CD8-positive, alpha-beta memory T cell (primary cell): Measurements from ENCODE around the gene TRERF1. TPM values are rescaled to one million over a fixed set of nuclear protein-coding genes. Genes with fewer than 3 reads are reported as not detected.

Experiments used
- CTCF ChIA-PET: fragments of 350-600 bp; sonication (Branson Sonifier 250); formaldehyde crosslinking; loops from one replicate; lab custom pipeline; 2021; ENCODE audit warnings: antibody characterized with exemption; lab: Charles Lee
- POLR2A ChIA-PET: fragments of 350-600 bp; sonication (Branson Sonifier 250); formaldehyde crosslinking; loops from one replicate; lab custom pipeline; 2021; ENCODE audit warnings: antibody characterized with exemption; lab: Charles Lee
- DNase-seq, 5 donors: peaks; one replicate each; pipeline versions ENCODE4 v3.0.0 to v3.0.0-alpha.2; 2020 to 2022; ENCODE audit warnings: mixed read lengths in 1 of 5
- H3K27ac ChIP-seq: one replicate; pipeline ENCODE4 v1.7.0; 2013; ENCODE audit warnings: low read depth, mild to moderate bottlenecking, low read length, moderate library complexity
- H3K27me3 ChIP-seq: 2 replicates; pipeline ENCODE4 v1.7.0; 2013; ENCODE audit warnings: low read length, mild to moderate bottlenecking; ENCODE audit not compliant: insufficient read depth, poor library complexity, severe bottlenecking
- H3K36me3 ChIP-seq: 2 replicates; pipeline ENCODE4 v1.7.0; 2013; ENCODE audit warnings: mild to moderate bottlenecking, low read length, moderate library complexity; ENCODE audit not compliant: insufficient read depth
- H3K4me1 ChIP-seq: 2 replicates; pipeline ENCODE4 v1.7.0; 2013; ENCODE audit warnings: mild to moderate bottlenecking, low read length, moderate library complexity; ENCODE audit not compliant: insufficient read depth
- H3K4me3 ChIP-seq: 2 replicates; pipeline ENCODE4 v1.7.0; 2013; ENCODE audit warnings: mild to moderate bottlenecking, low read length
- H3K9me3 ChIP-seq: 2 replicates; pipeline ENCODE4 v1.7.0; 2013; ENCODE audit warnings: mild to moderate bottlenecking, low read length
- H3K27ac Mint-ChIP-seq, 8 donors: one replicate each; pipeline ENCODE4 v1.8.0; 2020 to 2021; ENCODE audit warnings: mixed read lengths in 8 of 8, mild to moderate bottlenecking in 6 of 8, inconsistent platforms in 3 of 8, moderate library complexity in 3 of 8
- H3K27me3 Mint-ChIP-seq, 2 donors: one replicate each; pipeline ENCODE4 v1.8.0; 2020 to 2021; ENCODE audit warnings: mixed read lengths in 2 of 2, mild to moderate bottlenecking in 1 of 2, moderate library complexity in 1 of 2
- H3K36me3 Mint-ChIP-seq, 3 donors: one replicate each; pipeline ENCODE4 v1.8.0; 2020 to 2021; ENCODE audit warnings: mixed read lengths in 3 of 3, inconsistent platforms in 1 of 3, mild to moderate bottlenecking in 1 of 3
- H3K4me1 Mint-ChIP-seq, 3 donors: one replicate each; pipeline ENCODE4 v1.8.0; 2020 to 2021; ENCODE audit warnings: mixed read lengths in 3 of 3, inconsistent platforms in 1 of 3, mild to moderate bottlenecking in 1 of 3
- H3K4me3 Mint-ChIP-seq, 7 donors: one replicate each; pipeline ENCODE4 v1.8.0; 2020 to 2021; ENCODE audit warnings: mixed read lengths in 7 of 7, mild to moderate bottlenecking in 6 of 7, moderate library complexity in 4 of 7, inconsistent platforms in 2 of 7
- H3K9me3 Mint-ChIP-seq, 5 donors: one replicate each; pipeline ENCODE4 v1.8.0; 2020 to 2022; ENCODE audit warnings: mixed read lengths in 5 of 5, mild to moderate bottlenecking in 3 of 5, moderate library complexity in 2 of 5, inconsistent platforms in 1 of 5
- polyA plus RNA-seq: library from polyadenylated mRNA; unstranded; fragments of 300-500 nt; fragmentation: Illumina TruSeq; gene quantifications from one replicate; pipeline ENCODE4 v1.2.3, GENCODE V29; 2021
- total RNA-seq, 2 experiments: library from RNA; stranded (reverse); gene quantifications; one replicate each; pipeline ENCODE4 v1.2.3, GENCODE V29; 2021

Gene TRERF1
- total and polyA plus RNA-seq, 3 experiments from 2014 or later: 10.2 to 10.6 (median 10.3) TPM

DNA sequence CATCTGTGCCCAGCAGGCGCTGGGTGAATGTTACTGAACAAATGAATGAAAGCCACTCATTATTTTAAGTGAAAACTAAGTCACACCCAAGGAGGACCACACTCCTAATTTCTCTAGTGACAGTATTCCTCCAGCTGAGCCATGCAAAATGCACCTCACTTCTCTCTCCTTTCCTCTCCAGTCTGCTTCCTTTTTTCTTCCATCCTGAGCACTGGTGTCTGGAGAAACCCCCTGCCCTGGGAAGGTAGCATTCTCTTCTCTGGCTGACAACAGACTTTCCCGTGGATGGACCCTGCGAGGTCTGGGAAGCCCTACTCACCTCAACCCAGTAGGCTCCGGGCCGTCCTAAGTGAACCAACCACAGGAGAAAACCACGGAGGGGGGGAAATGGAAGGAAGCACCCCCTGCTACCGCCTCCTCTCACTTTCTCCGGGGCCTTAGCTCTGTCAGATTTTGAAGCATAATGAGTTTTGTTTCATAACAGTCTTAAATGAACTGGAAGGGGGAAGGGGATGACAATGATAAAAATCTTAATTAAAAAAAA lies 22.6 kb downstream of the TRERF1 start:
- Histone ChIP-seq H3K4me3 (no peak overlapping the region), H3K9me3 (peaks cover 7% of the 10 kb centered on the region), H3K4me1 (peaks cover 38% of the 10 kb centered on the region), H3K36me3 (peaks cover 4% of the 10 kb centered on the region), H3K27ac (peak overlapping the region; percentile 4), H3K27me3 (no peaks in the 10 kb centered on the region)
- ChIA-PET CTCF (interaction anchor here (1.2 to 5.4 kb wide), 6 partner anchors 9 to 119 kb away, joined by 3 to 19 read pairs (median 5); no protein-coding TSS in a partner anchor), POLR2A (interaction anchor here (0.5 to 2.7 kb wide), 4 partner anchors 11 to 24 kb away, joined by 3 to 14 read pairs (median 4); partner anchors contain the start of gene TRERF1)
- Mint-ChIP-seq H3K27ac (peak overlapping the region; percentile 55 to 97 (median 93)), H3K4me3 (peak overlapping the region; percentile 44 to 85 (median 59)), H3K4me1 (peaks cover 57 to 77% (median 75%) of the 10 kb centered on the region in 3 donors), H3K36me3 (peaks cover 10 to 28% (median 16%) of the 10 kb centered on the region in 3 donors), H3K27me3 (peaks cover 0 to 2% of the 10 kb centered on the region in 2 donors), H3K9me3 (peaks cover 1 to 8% (median 6%) of the 10 kb centered on the region in 5 donors)
- DNase-seq: no peak

DNA sequence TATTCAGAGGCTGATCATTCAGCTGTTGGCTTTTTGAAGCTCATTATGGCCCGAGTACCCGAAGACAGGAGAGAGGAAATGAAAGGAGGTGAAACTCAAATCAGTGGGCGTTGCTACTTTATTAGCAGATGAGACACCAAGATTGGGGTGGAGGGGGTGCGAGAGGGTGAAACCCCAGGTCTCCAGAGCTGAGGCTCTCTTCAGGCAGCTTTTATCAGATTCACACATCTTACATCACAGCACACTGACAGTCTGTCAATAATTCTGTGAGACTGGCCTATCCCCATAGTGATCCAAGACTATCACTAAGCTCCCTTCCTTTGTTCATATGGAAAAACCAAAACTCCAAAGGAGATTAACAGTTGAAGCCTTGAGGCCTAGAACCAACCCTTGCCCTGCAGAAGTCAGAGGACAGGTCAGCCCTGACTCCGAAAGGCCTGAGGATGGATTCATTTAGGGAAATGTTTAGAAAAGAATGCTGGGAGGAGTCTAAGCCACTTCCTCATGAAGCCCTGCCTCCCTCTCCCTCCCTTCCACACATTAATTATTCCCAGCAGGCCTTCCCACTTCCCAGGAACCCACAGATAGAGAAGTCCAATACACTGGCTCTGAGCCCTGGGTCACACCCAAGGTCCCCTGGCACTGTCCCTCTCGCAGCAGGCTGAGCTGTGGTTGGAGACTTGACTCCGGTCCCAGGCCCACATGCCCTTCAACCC lies 23.2 kb downstream of the TRERF1 start:
- peaks cover 0 to under 1% of the 10 kb centered on the region in 2 donors for H3K27me3 Mint-ChIP-seq
- peaks cover 7 to 23% (median 10%) of the 10 kb centered on the region in 3 donors for H3K36me3 Mint-ChIP-seq
- POLR2A ChIA-PET: interaction anchor here (0.5 to 2.7 kb wide), 8 partner anchors 10 to 422 kb away, joined by 3 to 14 read pairs (median 4); partner anchors contain the start of gene TRERF1
- CTCF ChIA-PET: interaction anchor here (1.2 to 5.4 kb wide), 9 partner anchors 9 to 119 kb away, joined by 3 to 19 read pairs (median 7); partner anchors contain the start of gene TRERF1
- H3K27ac Mint-ChIP-seq: peak overlapping the region; percentile 55 to 97 (median 93)
- DNase-seq: peak in 4 of 5 donors; percentile 32 to 76 (median 47)
- Histone ChIP-seq H3K36me3 (no peaks in the 10 kb centered on the region), H3K27me3 (no peaks in the 10 kb centered on the region), H3K27ac (peak overlapping the region; percentile 4), H3K9me3 (peaks cover under 1% of the 10 kb centered on the region), H3K4me1 (peaks cover 45% of the 10 kb centered on the region), H3K4me3 (no peak overlapping the region)
- H3K9me3 Mint-ChIP-seq: peaks cover 0 to 3% (median 2%) of the 10 kb centered on the region in 5 donors
- peak overlapping the region; percentile 44 to 85 (median 59) for H3K4me3 Mint-ChIP-seq
- peaks cover 61 to 79% (median 78%) of the 10 kb centered on the region in 3 donors for H3K4me1 Mint-ChIP-seq

DNA sequence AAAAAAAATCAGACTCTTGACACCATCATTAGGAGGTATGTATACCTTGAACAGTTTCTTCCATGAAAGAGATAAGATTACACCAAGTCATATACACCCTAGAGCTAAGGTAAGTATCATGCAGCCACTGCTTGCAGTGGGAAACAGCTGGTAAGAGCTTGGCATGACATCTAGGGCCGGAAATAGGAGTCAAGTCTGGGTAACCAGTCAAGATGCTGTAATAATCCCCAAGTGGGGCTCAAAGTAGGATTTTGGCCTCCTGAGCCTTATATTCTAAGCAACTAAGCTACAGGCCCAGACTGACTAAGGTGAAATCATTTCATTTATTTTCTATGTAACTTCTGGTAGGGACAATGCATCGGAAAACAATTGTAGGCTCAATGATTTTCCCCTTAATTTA lies 23.9 kb downstream of the TRERF1 start:
- Histone ChIP-seq H3K27ac (no peak overlapping the region), H3K4me1 (peaks cover 50% of the 10 kb centered on the region), H3K36me3 (no peaks in the 10 kb centered on the region), H3K4me3 (no peak overlapping the region), H3K9me3 (no peaks in the 10 kb centered on the region), H3K27me3 (no peaks in the 10 kb centered on the region)
- peak overlapping the region; percentile 44 to 85 (median 59) for H3K4me3 Mint-ChIP-seq
- no peaks in the 10 kb centered on the region for H3K9me3 Mint-ChIP-seq
- ChIA-PET POLR2A (interaction anchor here (0.5 to 2.7 kb wide), 5 partner anchors 21 to 421 kb away, joined by 3 to 14 read pairs (median 4); partner anchors contain the start of gene TRERF1), CTCF (interaction anchor here (1.3 to 5.4 kb wide), 6 partner anchors 8 to 119 kb away, joined by 3 to 19 read pairs (median 8); partner anchors contain the start of gene TRERF1)
- peaks cover 62 to 79% (median 78%) of the 10 kb centered on the region in 3 donors for H3K4me1 Mint-ChIP-seq
- no peaks in the 10 kb centered on the region for H3K27me3 Mint-ChIP-seq
- peaks cover 3 to 19% (median 4%) of the 10 kb centered on the region in 3 donors for H3K36me3 Mint-ChIP-seq
- DNase-seq: no peak
- H3K27ac Mint-ChIP-seq: peak overlapping the region; percentile 55 to 97 (median 88)

DNA sequence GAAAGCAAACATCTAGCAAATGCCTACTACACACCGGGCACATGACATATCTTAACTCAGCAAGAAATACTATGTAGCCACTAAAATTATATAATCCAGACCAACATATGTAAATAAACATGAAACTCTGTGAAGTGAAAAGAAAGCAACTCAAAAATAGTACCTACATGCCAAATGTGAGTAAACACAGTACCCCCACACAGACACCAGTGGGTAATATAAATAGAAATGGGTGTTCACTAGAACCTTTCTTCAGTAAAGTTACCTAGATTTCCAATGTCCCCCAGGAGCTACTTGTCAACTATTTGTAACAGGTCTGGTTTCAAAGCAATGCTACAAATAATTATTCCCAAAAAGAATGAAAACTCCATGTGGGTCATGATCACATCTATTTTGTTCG lies 25.5 kb downstream of the TRERF1 start:
- H3K4me1 ChIP-seq: peaks cover 50% of the 10 kb centered on the region

DNA sequence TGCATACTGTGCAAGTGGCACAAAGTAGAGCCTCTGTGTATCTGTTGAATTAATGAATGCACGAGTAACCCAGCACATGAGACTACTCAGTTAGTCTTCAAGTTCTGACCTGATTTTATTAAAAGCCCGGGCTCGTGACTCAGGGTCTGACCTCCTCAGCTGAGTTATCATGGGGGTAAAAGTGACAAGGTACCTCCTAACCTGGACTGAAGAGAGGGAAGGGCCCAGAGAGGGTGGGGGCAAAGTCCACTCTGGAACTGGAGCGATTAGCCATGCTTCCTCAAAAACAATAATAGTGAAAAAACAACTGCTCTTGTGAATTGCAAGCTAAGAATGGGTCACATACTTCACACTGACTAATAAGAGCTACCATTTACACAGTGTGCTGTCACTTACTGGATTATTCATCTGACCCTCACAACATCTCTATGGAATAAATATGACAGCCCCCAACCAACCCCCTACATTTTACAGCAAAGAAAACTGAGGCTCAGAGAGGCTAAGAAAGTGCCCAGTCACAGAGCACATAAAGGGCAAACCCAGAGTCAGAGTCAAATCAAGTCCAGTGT lies 26.7 kb downstream of the TRERF1 start:
- peak overlapping the region in 4 of 8 donors; percentile 4 to 51 (median 28) for H3K27ac Mint-ChIP-seq
- no peaks in the 10 kb centered on the region for H3K36me3 ChIP-seq
- peak overlapping the region in 1 of 7 donors; percentile 12 for H3K4me3 Mint-ChIP-seq
- no peak for DNase-seq
- H3K4me1 ChIP-seq: peaks cover 45% of the 10 kb centered on the region
- H3K27ac ChIP-seq: no peak overlapping the region
- H3K4me3 ChIP-seq: no peak overlapping the region
- H3K9me3 Mint-ChIP-seq: no peaks in the 10 kb centered on the region
- peaks cover 3 to 11% (median 3%) of the 10 kb centered on the region in 3 donors for H3K36me3 Mint-ChIP-seq
- no peaks in the 10 kb centered on the region for H3K27me3 Mint-ChIP-seq
- no peaks in the 10 kb centered on the region for H3K27me3 ChIP-seq
- H3K9me3 ChIP-seq: no peaks in the 10 kb centered on the region
- peaks cover 58 to 81% (median 78%) of the 10 kb centered on the region in 3 donors for H3K4me1 Mint-ChIP-seq
- POLR2A ChIA-PET: interaction anchor here (1.5 kb wide), 1 partner anchor 25 kb away, joined by 3 read pairs; no protein-coding TSS in a partner anchor
- CTCF ChIA-PET: interaction anchor here (0.8 to 5.4 kb wide), 8 partner anchors 8 to 123 kb away, joined by 3 to 19 read pairs (median 4); no protein-coding TSS in a partner anchor

More for the DNA sequence above, 25.5 kb downstream of the TRERF1 start:
- H3K4me3 ChIP-seq: no peak overlapping the region
- CTCF ChIA-PET: interaction anchor here (1.2 to 5.4 kb wide), 3 partner anchors 11 to 23 kb away, joined by 3 to 19 read pairs (median 5); no protein-coding TSS in a partner anchor
- H3K27me3 Mint-ChIP-seq: no peaks in the 10 kb centered on the region
- no peak for DNase-seq
- H3K4me1 Mint-ChIP-seq: peaks cover 59 to 78% (median 75%) of the 10 kb centered on the region in 3 donors
- no peaks in the 10 kb centered on the region for H3K36me3 ChIP-seq
- no peaks in the 10 kb centered on the region for H3K9me3 ChIP-seq
- POLR2A ChIA-PET: no interaction called here
- H3K27ac ChIP-seq: no peak overlapping the region
- H3K27me3 ChIP-seq: no peaks in the 10 kb centered on the region
- no peaks in the 10 kb centered on the region for H3K9me3 Mint-ChIP-seq
- H3K36me3 Mint-ChIP-seq: peaks cover 2 to 10% (median 3%) of the 10 kb centered on the region in 3 donors
- no peak overlapping the region for H3K4me3 Mint-ChIP-seq
- H3K27ac Mint-ChIP-seq: peak overlapping the region in 4 of 8 donors; percentile 5 to 73 (median 37)

DNA sequence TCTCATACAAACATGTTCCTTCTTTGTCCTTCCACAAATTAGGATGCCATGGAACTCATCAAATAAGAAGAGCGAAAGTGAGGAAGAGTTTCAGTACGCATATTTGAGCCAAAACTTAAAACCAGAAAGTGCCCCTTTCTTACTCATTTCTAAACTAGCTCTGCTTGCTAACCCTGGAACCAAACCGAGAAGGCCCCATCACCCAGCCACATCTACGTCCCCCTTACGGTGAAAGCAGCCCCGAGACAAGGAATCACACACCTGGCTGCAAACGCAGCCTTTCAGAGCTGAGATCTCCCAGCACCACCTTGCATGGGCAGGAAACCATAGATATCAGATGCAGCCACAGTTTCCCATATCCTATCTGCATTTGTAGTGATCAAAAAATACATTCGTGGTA lies 28.5 kb downstream of the TRERF1 start:
- Histone ChIP-seq H3K27ac (no peak overlapping the region), H3K27me3 (no peaks in the 10 kb centered on the region), H3K9me3 (no peaks in the 10 kb centered on the region), H3K4me1 (peaks cover 35% of the 10 kb centered on the region), H3K4me3 (no peak overlapping the region), H3K36me3 (no peaks in the 10 kb centered on the region)
- ChIA-PET CTCF (interaction anchor here (0.9 to 3.0 kb wide), 3 partner anchors 17 to 124 kb away, joined by 4 to 10 read pairs (median 4); no protein-coding TSS in a partner anchor), POLR2A (interaction anchor here (0.8 kb wide), 1 partner anchor 33 kb away, joined by 5 read pairs; no protein-coding TSS in a partner anchor)
- no peaks in the 10 kb centered on the region for H3K9me3 Mint-ChIP-seq
- H3K36me3 Mint-ChIP-seq: peaks cover 3 to 11% (median 3%) of the 10 kb centered on the region in 3 donors
- H3K4me3 Mint-ChIP-seq: peak overlapping the region; percentile 49 to 90 (median 87)
- H3K27ac Mint-ChIP-seq: peak overlapping the region in 6 of 8 donors; percentile 70 to 89 (median 86)
- peak in 2 of 5 donors; percentile 15 to 29 for DNase-seq
- H3K4me1 Mint-ChIP-seq: peaks cover 55 to 81% (median 78%) of the 10 kb centered on the region in 3 donors
- no peaks in the 10 kb centered on the region for H3K27me3 Mint-ChIP-seq

DNA sequence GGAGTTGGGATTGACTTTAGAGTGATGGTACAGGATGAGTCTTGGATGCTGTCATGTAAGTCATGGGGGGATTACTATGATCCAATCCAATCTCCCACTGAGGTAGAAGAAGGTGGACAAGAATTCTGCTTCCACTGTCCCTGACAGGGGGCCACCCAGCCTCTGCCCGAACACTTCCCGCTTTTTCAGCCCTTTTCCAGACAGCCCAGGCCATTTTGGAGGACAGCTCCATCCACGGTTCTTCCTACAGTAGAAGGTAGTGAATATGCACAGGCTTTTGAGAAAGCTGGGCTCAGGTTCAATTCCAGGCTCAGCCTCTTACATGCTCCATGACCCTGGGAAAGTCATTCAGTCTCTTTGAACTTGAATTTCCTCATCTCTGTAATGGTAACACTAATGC lies 31.0 kb downstream of the TRERF1 start:
- H3K4me3 ChIP-seq: no peak overlapping the region
- peak overlapping the region in 3 of 8 donors; percentile 15 to 69 (median 26) for H3K27ac Mint-ChIP-seq
- no peaks in the 10 kb centered on the region for H3K9me3 Mint-ChIP-seq
- no peaks in the 10 kb centered on the region for H3K27me3 ChIP-seq
- H3K27ac ChIP-seq: no peak overlapping the region
- peaks cover 0 to 1% of the 10 kb centered on the region in 2 donors for H3K27me3 Mint-ChIP-seq
- POLR2A ChIA-PET: no interaction called here
- no peaks in the 10 kb centered on the region for H3K9me3 ChIP-seq
- H3K36me3 ChIP-seq: no peaks in the 10 kb centered on the region
- CTCF ChIA-PET: interaction anchor here (1.6 to 3.1 kb wide), 2 partner anchors 8 to 30 kb away, joined by 6 to 11 read pairs; no protein-coding TSS in a partner anchor
- H3K36me3 Mint-ChIP-seq: peaks cover under 1 to 7% (median 3%) of the 10 kb centered on the region in 3 donors
- H3K4me3 Mint-ChIP-seq: no peak overlapping the region
- H3K4me1 ChIP-seq: peaks cover 48% of the 10 kb centered on the region
- DNase-seq: no peak
- H3K4me1 Mint-ChIP-seq: peaks cover 64 to 89% (median 82%) of the 10 kb centered on the region in 3 donors
